ENCODE measurements around the gene TMEM231.
A peak's percentile ranks its signal among the peaks of the same experiment; 100 is the strongest.
"Not testable (repeated sequence)": the region's sequence is repeated elsewhere in the genome, so short reads cannot be mapped to it uniquely, and the experiment has no call there.

TMEM231 gene

GRCh38 chr16:75555707-75556430 lies at the start of gene TMEM231:
TMEM231 (minus strand) TSS chr16:75556252; CDS start chr16:75556209, 43 bp downstream.
- DNase-seq: peak; percentile 73

- DNase-seq: no peak
These were observed 47.2 kb upstream of the TMEM231 start for GRCh38 chr16:75603241-75603640.

- DNase-seq: no peak
These were observed 43.6 kb upstream of the TMEM231 start for GRCh38 chr16:75599452-75600277.

- no peak for DNase-seq
These were observed 38.1 kb upstream of the TMEM231 start for GRCh38 chr16:75593825-75594820.

GRCh38 chr16:75593308-75593707 lies 37.3 kb upstream of the TMEM231 start:
- DNase-seq: no peak

GRCh38 chr16:75591927-75592326 lies 35.9 kb upstream of the TMEM231 start:
- not testable (repeated sequence) for DNase-seq

GRCh38 chr16:75590920-75591843 lies 35.1 kb upstream of the TMEM231 start:
- no peak for DNase-seq

- no peak for DNase-seq
These were observed 33.3 kb upstream of the TMEM231 start for GRCh38 chr16:75589306-75589705.

GRCh38 chr16:75588716-75589115 lies 32.7 kb upstream of the TMEM231 start:
- DNase-seq: no peak

- no peak for DNase-seq
These were observed 28.1 kb upstream of the TMEM231 start for GRCh38 chr16:75584108-75584507.

- DNase-seq: no peak
These were observed 23.3 kb upstream of the TMEM231 start for GRCh38 chr16:75579281-75579834.

GRCh38 chr16:75578725-75579124 lies 22.7 kb upstream of the TMEM231 start:
- DNase-seq: no peak

GRCh38 chr16:75578212-75578611 lies 22.2 kb upstream of the TMEM231 start:
- DNase-seq: no peak

- no peak for DNase-seq
These were observed 20.3 kb upstream of the TMEM231 start for GRCh38 chr16:75576384-75576811.

- DNase-seq: no peak
These were observed 19.9 kb upstream of the TMEM231 start for GRCh38 chr16:75575958-75576357.

- DNase-seq: no peak
These were observed 17.9 kb upstream of the TMEM231 start for GRCh38 chr16:75573955-75574354.

GRCh38 chr16:75572864-75573542 lies 17.0 kb upstream of the TMEM231 start:
- DNase-seq: no peak

- no peak for DNase-seq
These were observed 14.5 kb upstream of the TMEM231 start for GRCh38 chr16:75570396-75571065.

GRCh38 chr16:75567911-75568310 lies 11.9 kb upstream of the TMEM231 start:
- no peak for DNase-seq

GRCh38 chr16:75566758-75567255 lies 10.8 kb upstream of the TMEM231 start:
- DNase-seq: no peak

Measured in NCI-H526 treated with DMSO at 0.1 percent for 48 hours (cell line).